HG03457 (cell line): ENCODE results near the gene ADAP1.
"Not testable (repeated sequence)": the region's sequence is repeated elsewhere in the genome, so short reads cannot be mapped to it uniquely, and the experiment has no call there.

ENCODE experiments used
- ATAC-seq: cut with Tn5 transposase; IDR thresholded peaks from one replicate; pipeline ENCODE4 v1.9.1; 2021; ENCODE audit warnings: moderate number of reproducible peaks; ENCODE audit not compliant: unreplicated experiment

The ADAP1 gene

DNA sequence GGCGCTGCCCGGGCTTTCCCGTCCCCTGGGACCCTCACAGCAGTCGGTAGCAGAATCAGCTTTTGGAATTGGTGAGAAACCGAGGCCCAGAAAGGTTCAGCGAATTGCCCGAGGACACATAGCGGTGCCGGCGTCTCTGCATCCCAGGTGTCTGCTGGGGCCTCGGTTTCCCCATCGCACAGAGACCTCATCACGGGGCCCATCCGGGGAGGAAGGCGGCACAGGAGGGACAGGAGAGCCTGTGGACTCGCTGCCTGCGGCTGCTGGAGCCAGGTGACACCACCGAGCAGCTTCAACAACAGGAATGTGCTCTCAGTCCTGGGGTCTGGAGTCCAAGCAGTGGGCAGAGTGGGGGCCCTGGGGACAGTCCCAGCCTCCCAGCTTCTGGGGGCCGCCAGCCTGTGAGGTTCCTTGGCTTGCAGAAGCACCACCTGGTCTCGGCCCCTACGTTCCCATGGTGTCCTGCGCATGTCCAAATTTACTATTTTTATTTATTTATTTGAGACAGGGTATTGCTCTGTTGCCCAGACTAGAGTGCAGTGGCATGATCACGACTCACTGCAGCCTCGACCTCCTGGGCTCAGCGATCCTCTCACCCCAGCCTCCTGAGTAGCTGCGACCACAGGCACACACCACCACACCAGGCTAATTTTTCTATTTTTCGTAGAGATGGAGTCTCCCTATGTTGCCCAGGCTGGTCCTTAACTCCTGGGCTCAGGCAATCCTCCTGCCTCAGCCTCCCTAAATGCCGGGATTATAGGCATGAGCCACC is 21.4 kb upstream of the ADAP1 start:
- no peak for ATAC-seq

DNA sequence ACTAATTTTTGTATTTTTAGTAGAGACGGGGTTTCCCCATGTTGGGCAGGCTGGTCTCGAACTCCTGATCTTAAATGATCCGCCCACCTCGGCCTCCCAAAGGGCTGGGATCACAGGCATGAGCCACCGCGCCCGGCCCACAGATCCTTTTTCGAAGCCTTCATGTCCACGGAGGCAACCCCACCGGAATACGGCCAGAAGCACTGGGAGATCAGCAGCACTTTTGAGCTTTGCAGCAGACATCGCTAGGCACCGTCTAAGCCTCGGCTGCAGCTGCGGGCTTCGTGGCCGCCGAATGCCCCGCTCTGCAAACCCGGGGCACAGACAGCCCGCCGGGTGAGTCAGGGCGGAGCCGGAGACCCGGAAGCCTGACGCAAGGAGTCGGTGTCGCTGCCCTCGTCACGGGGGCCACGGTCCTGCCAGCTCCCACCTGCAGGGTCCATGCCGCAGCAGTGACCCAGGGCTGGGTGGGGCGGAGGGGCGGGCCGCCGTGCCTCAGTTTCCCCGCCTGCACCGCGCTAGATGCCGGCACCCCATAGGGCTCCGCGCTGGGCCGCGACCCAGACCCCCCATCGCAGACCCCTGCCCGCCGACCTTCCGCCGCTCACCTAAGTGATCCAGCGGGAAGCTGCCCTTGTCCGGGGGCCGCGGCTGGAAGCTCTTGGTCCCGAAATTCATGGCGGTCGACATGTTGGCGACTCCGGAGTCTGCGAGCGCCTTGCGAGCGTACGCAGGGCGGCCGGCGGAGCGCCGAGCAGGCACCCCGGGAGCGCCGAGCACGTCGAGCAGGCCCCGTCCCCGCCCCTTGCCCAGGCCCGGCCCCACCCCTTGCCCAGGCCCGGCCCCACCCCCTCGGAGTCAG is 20.6 kb upstream of the ADAP1 start, which contains the start of gene COX19:
TSS of gene COX19 (minus strand) at position 730 of the 862 bp plus-strand sequence. CDS start at position 690, 40 bp downstream.
- peak; percentile 57 for ATAC-seq

DNA sequence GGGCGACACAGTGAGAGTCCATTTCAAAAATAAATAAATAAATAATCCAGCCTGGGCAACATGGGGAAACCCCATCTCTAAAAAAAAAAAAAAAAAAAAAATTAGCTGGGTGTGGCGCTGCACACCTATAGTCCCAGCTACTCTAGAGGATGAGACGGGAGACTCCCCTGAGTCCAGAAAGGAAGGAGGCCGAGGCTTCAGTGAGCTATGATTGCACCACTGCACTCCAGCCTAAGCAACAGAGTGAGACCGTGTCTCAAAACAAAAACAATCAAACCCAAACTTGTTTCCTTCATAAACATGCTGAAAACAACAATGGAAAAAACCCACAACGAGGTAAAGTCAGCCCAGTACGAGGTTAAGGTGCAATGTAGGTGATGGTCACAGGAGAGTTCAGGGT is 19.7 kb upstream of the ADAP1 start:
- no peak for ATAC-seq

DNA sequence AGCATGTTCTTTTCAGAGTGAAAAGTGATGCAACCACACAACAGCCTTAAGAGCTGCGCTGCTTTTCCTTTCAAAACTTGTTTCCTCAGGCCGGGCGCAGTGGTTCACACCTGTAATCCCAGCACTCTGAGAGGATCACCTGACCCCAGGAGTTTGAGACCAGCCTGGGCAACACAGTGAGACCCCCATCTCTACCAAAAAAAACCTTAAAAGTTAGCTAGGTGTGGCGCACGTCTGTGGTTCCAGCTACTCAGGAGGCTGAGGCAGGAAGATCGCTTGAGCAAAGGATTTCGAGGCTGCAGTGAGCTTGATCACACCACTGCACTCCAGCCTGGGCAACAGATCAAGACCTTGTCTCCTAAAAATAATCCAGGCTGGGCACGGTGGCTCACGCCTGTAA is 18.8 kb upstream of the ADAP1 start:
- ATAC-seq, result no peak

DNA sequence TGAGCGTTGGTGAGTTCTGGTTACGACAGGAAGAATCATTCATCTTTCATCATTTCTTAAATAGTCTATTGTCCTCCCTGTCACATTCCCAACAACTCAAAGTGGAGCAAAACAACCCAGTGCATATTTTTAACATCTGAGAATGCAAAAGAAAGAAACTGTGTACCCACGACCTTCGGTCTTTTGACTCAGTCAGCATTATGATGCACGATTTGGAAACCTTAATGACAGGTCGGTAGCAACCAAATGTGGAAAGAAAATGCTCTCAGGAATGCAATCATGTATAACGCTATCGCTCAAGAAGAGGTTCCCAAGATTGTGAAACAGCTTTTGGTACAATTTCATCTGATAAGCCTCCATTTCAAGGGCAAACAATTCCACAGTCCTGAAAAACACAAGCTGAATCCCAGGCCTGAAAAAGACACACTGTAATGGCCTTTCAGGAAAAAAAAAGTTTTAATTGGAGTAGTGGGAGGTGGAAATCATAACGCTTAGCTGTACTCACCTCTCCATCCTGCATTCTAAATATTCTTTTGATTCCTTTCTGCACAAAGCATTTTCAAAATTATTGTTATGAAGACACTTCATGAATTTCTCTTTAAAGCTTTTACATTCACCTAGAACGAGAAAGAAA is 18.3 kb upstream of the ADAP1 start:
- no peak for ATAC-seq

DNA sequence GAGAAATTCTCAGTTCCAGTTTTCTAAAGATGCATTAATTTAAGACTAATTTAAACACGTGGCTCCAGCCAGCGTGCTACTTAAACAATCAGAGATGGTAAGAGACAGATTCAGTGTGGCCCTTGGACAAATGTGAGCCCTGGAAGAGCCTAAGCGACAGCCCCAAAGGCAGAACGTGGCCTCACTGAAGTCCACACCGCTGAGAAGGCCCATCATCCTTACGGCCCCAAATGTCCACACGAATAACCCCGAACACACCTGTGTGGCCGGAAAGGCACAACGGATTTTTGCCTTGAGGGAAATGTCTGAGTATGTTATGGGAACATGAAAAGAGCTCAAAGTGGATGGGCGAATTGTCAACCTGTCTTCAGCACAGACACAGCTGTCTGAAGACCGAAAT is 17.6 kb upstream of the ADAP1 start:
- ATAC-seq, result no peak

DNA sequence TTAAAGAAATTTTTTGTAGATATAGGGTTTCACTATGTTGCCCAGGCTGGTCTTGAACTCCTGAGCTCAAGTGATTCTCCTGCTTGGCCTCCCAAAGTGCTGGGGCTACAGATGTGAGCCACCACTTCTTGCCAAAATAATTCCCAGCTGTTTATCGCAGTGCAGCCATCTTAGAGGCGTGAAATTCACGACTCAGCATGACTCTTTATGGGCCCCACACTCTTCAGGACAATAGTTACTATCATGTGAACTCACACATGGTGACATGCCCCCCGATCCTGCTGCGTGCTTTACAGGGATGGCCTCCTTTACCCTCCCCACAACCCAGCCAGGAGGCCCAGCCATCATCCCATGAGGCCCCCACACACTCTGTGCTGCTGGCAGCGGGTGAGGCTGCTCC is 16.3 kb upstream of the ADAP1 start:
- ATAC-seq, result no peak

DNA sequence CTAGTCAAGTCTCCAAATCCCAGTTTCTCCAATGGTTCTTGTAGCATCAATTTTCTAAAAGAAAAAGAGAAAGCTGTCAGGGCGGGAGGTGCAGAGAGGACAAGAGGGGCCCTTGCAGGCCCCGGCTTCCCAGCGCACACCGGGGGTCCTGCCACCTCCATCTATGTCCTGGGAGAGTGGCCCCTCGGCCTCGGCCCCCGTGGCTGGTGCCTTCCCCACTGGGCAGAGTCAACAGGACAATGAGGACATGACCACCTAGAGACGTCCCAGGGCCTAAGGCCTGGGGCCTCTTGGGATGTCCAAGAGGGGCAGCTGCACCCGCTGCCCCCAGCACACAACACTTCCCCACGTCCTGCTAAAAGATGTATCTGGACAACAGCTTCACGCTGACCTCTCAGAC is 14.9 kb upstream of the ADAP1 start:
- ATAC-seq, result no peak

DNA sequence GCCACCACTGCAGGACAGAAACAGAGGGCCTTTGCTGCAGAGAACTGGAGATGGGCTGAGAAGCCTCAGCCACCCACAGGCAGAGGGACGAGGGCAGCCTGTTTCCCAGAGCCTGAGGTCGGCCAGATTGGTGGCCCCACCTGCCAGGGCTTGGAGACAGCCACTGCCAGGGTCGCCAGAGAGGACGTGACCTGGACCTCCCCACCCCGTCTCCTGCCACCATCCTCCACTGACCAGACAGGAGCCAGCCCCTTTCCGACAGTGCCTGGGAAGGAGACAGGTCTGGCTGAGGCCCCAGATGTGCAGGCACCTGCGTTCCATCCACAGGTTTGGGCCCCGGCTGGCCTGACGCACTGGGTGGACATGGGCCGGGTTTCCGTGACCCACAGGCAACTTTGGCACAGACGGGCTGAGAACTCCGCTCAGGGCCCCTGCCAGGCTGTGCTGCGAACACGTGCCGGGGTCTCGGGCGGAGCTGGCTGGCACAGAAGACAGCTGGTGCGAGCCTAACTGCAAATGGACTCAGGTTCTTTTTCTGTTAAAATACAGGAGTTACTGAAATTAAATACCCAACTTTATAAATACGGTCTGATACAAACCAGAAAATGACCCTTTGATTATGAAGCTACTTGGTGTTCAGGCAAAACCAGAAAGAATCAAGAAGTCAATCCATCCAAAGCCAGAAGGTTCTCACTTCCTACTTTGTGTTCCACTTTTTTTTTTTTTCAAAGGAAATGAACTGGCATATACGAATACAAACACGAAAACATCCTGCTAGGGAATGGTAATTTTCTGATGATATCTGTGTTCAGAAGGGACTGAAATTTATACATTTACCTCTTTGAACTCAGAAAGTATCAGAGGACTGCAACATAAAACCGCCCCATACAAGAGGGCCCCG is 14.0 kb upstream of the ADAP1 start:
- ATAC-seq, result no peak

DNA sequence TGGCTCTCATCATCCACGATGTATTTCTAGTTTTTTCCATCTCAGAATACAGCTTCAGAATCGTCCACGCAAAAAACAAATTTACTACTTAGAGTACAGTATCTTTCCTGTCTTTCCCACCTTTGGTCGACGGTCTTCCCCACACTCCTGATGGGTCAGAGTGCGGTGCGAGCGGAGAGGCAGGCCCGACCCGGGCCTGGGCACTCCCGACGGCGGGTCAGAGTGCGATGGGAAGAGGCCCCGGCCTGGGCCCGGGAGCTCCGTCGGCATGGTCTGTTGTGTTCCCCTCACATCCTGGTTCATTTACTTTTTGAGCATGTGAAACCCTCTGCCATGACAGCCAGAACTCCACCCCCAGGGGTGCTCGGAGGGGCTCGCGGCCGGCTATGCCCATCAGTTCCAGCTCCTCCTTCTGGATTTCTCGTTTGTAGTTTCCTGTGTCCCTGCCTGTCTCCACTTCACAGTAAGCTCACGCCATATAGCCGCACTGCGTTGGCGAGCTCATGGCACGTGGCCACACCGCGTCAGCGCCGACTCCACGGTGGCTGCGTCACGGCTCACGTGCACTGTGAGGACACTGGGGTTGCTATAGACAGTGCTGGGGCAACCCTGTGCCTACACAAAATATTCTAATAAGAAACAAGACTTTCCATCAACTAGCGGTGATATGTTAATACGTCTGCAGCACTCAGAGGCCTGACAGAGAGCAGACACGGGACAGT is 13.0 kb upstream of the ADAP1 start:
- ATAC-seq, result no peak

DNA sequence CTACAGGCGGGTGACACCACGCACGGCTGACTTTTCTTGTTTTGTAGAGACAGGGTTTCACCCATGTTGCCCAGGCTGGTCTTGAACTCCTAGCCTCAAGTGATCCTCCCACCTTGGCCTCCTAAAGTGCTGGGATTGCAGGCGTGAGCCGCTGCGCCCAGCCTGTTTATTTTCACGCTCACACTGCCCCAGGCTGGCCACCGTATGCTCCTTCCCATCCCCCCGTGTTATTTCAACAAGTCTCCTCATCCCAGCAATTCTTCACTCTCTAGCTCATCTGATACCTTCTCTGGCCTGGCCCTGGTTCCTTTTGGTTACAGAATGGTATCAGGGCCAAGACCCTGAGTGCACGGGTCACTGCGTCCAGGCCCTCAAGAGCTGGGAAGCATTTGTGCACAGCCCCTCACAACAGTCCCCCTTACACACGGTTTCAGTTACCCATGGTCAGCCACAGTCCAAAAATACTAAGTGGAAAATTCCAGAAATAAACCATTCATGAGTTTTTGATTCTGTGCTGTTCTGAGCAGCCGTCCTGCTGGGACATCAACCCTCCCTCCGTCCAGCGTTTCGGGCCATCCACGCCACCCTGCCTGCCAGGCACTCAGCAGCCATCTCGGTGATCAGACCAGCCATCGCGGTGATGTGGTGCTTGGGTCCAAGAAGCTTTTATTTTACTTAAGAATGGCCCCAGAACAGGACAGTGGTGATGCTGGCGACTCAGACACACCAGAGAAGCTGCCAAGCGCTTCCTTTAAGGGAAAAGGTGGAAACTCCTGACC is 12.0 kb upstream of the ADAP1 start:
- ATAC-seq, result no peak

DNA sequence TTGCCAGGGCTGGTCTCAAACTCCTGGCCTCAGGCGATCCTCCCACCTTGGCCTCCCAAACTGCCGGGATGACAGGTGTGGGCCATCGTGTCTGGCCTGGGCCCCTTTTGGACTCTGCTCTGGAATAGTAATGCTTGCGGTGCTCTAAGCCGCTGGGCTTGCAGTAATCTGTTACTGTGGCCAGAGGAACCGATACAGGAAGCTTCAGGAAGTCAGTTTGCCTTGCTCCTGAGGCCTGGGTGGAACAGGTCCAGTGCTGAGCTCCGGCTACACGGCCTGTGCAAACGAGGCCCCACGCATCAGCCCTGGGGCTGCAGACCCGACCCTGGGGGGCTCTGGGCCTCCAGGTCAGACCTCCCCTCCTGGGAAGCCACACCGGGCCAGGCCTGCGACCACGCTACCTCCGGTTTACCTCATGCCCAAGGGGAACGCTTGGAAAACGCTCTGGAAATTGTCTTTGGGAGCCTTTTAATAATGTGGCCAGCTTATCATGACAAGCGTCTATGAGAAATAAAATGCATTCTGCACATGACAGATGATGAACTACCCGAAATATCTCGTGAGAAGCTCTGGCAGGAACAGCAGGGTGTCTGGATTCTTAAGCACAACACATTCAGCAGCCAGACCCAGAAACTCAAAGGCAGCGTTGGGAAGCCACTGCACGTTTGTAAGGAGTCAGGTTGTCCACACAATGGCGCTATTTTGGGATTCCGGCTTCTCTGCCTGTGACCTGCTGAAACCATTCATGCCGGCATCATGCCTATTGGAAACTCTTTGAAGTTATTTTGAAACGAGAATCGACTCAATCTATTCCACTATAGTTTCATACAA is 10.1 kb upstream of the ADAP1 start:
- ATAC-seq, result no peak

DNA sequence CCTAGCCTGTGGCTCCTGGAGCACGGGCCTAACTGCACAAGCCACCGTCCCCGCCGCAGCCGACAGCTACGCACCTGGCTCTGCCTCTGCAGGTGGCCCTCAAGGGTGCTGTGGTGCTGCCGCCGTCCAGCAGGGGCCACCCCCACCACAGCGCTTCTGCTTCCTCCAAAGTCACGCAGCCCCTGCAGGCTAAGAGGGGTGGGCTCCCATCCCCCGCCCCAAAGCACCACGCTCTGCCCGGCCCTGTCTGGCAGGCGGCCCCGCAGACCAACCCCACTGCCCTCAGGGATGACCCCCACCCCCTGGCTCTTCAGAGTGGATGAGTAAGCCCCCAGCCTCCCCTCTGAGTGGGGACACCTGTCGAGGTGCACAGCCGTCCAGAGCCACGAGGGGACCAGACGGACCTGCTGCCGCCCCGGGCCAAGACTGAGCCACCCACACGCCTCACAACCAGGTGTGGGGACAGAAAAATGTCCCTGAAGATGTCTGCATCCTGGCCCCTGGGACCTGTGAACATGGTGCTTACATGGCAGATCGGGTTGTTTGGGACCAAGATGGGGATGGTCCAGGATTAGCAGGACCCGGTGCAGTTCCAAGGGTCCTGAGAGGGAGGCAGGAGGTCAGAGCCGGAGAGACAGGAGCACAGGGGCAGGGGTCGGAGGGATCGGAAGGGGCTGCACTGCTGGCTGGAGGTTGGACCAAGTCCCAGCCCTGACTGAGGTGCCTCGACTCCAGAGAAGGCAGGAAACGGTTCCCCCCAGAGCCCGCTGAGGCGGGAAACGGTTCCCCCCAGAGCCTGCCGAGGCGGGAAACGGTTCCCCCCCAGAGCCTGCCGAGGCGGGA is 9.0 kb upstream of the ADAP1 start:
- ATAC-seq, result no peak

DNA sequence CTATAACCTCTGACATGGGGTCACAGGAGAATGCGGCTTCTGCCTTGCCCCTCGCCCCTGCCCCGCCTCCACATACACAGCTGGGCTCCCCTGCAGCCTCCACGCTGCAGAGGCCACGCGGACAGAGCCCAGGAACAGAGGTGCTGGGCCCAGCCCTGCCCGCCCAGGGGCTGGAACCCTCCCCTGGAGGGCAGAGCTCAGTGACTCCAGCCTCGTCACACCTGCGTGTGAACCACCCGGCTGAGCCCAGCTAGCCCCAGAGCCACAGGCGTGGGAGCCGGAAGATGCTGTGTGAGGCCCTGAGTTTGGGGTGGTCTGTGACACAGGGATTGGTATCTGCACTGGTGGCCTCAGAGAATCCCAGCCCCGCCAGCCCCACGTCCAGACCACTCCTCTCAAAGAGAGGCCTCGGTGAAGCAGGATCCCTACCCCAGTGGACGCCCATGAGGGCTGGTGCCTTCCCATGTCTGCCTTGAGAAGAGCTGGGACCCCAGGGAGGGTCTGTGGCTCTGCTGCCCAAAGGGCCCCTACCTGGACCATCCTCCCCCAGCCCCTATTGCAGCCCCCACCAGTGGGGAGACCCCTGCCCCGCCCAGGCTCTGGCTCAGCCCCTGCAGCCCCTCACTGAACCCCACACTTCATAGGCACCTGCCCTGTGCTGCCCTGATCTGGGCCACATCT is 8.1 kb upstream of the ADAP1 start:
- ATAC-seq, result no peak

DNA sequence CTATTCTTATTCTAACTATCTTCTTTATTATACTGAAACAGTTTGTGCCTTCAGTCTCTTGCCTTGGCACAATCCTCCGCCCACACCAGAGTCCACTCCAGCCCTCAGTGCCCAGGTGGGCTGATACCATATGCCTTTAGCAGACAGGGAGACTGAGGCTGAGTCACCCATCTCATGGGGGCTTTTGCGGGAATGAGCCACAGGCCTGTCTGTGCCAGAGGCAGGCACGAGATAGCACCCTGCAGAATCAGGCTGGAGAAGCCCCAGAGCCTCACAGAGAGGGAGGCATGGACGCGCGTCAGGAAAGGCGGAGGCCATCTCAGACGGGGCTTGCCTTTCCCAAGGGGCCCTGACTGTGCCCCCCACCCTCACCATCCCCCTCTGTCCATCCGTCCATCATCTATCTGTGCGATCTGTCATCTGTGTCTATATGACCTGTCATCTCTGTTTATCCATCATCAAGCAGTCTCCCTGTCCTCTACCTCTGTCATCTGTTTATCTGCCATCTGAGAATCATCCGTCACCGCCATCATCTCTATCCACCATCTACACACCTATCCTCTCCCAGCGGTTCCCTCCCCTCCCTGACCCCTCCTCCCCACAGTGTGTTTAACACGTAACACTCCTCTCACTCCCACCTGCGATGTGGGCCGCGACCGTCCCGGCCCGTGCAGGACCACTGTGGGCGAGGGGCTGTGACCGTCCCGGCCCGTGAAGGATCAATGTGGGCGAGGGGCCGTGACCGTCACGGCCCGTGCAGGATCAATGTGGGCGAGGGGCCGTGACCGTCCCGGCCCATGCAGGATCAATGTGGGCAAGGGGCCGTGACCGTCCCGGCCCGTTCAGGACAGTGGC is 7.3 kb upstream of the ADAP1 start:
- no peak for ATAC-seq

DNA sequence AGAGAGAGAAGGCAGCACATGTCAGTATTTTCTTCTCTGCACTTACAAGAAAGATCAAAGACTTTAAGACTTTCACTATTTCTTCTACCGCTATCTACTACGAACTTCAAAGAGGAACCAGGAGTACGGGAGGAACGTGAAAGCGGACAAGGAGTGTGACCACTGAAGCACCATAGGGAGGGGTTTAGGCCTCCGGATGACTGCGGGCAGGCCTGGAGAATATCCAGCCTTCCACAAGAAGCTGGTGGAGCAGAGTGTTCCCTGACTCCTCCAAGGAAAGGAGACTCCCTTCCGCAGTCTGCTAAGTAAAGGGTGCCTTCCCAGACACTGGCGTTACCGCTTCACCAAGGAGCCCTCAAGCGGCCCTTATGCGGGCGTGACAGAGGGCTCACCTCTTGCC is 6.5 kb upstream of the ADAP1 start:
- not testable (repeated sequence) for ATAC-seq
